Measurements from ENCODE around the gene IFNA1.
"Not testable (repeated sequence)": the region's sequence is repeated elsewhere in the genome, so short reads cannot be mapped to it uniquely, and the experiment has no call there.

The IFNA1 gene

GRCh38 chr9:21449312-21449711, 9.1 kb downstream of the IFNA1 start:
- not testable (repeated sequence) for DNase-seq

- no peak for DNase-seq
Measured at GRCh38 chr9:21450733-21451394, 10.6 kb downstream of the IFNA1 start.

GRCh38 chr9:21452681-21453080, 12.4 kb downstream of the IFNA1 start:
- no peak for DNase-seq

GRCh38 chr9:21454149-21454548, 13.9 kb downstream of the IFNA1 start:
- DNase-seq: no peak

- DNase-seq: peak; percentile 62
Measured at GRCh38 chr9:21455320-21455719, 15.1 kb downstream of the IFNA1 start.

GRCh38 chr9:21461377-21461776, 21.1 kb downstream of the IFNA1 start:
- no peak for DNase-seq

- no peak for DNase-seq
Measured at GRCh38 chr9:21465138-21465537, 24.9 kb downstream of the IFNA1 start.

- DNase-seq: peak; percentile 60
Measured at GRCh38 chr9:21465859-21466518, 25.8 kb downstream of the IFNA1 start.

GRCh38 chr9:21470126-21470525, 29.9 kb downstream of the IFNA1 start:
- DNase-seq: no peak

- DNase-seq: no peak
Measured at GRCh38 chr9:21473236-21473635, 33.0 kb downstream of the IFNA1 start.

GRCh38 chr9:21477466-21477865, 37.2 kb downstream of the IFNA1 start:
- DNase-seq: no peak

- DNase-seq: no peak
Measured at GRCh38 chr9:21479152-21479702, 39.0 kb downstream of the IFNA1 start.

GRCh38 chr9:21481470-21482056, 41.3 kb downstream of the IFNA1 start:
- no peak for DNase-seq

- DNase-seq: no peak
Measured at GRCh38 chr9:21482213-21482612, 42.0 kb downstream of the IFNA1 start, which contains the start of gene IFNE. TSS of gene IFNE (minus strand) at chr9:21482313. CDS start at chr9:21481694, 619 bp downstream.
